Activated CD4-positive, alpha-beta T cell treated with anti-CD3 and anti-CD28 coated beads for 4 hours (primary cell): ENCODE results near the gene SETD1A.

Source experiments
- DNase-seq, 2 donors: peaks; one replicate each; pipeline ENCODE4 v3.0.0-alpha.2; 2020

Gene SETD1A

GRCh38 chr16:30956601-30957455 lies 726 bp upstream of the SETD1A start:
- DNase-seq = peak; percentile 92 to 94

GRCh38 chr16:30958175-30959079 lies 873 bp downstream of the SETD1A start:
- peak in 1 of 2 donors; percentile 60 for DNase-seq

DNA sequence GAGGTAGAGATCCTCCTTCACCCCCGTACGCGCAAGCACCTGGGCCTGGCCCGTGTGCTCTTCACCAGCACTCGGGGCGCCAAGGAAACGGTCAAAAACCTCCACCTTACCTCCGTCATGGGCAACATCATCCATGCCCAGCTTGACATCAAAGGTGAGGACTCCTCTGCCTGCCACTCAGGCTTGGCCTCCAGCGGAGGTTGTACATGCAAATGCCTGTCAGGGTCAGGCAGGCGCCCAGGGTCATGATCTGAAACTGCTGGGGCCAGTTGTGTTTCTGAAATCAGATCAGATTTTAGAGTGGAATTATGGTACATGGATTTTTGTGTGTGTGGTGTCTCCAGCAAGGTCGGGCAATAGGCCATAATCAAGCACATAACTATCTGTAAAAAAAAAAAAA lies 3.8 kb downstream of the SETD1A start:
- DNase-seq = no peak

GRCh38 chr16:30963925-30964511 lies 6.5 kb downstream of the SETD1A start:
- DNase-seq = no peak

GRCh38 chr16:30964574-30965226 lies 7.1 kb downstream of the SETD1A start:
- no peak for DNase-seq

DNA sequence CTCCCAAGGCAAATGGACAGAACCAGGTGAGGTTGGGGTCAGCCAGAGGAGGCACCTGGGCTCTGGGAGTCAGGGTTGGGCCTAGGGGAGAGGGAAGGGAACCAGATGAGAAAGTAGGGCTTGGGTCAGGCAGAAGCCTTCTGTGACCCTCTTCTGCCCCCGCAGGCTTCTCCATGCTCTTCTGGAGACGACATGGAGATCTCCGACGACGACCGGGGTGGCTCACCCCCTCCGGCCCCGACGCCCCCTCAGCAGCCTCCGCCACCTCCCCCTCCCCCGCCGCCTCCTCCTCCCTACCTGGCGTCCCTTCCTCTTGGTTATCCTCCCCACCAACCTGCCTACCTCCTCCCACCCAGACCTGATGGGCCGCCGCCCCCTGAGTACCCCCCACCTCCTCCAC lies 7.9 kb downstream of the SETD1A start:
- DNase-seq = no peak

DNA sequence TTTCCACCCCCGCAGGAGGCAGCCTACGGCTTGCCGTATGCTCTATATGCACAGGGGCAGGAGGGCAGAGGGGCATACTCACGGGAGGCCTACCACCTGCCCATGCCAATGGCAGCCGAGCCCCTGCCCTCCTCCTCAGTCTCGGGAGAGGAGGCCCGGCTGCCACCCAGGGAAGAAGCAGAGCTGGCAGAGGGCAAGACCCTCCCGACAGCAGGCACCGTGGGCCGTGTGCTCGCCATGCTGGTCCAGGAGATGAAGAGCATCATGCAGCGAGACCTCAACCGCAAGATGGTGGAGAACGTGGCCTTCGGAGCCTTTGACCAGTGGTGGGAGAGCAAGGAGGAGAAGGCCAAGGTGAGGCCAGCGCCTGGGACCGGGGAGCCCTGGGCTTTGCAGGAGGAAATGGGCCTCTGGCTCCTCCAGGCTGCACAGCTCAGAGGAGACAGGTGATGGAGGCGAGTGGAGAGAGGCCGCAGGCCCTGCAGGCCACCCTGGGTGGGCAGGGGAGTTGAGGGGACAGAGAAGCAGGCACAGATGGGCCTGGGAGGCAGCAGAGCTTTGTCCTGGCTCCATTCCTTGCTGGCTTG lies 8.6 kb downstream of the SETD1A start:
- no peak for DNase-seq

DNA sequence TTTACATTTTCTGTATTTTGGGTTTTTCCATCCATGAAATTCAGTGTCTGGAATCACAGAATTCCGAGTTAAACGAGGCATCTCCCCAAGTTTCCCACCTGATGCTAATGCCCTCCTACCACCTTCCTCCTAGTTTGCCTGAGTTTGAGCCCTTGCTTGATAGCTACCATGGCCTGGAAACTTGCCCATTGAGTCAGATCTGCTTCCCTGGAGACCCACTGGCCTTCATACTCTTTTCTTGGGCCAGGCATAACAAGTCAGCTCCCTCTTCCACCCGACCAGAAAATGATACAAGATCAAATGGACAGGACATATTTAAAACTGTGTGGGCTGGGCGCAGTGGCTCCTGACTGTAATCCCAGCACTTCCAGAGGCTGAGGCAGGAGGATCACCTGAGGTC lies 10.2 kb downstream of the SETD1A start:
- no peak for DNase-seq

DNA sequence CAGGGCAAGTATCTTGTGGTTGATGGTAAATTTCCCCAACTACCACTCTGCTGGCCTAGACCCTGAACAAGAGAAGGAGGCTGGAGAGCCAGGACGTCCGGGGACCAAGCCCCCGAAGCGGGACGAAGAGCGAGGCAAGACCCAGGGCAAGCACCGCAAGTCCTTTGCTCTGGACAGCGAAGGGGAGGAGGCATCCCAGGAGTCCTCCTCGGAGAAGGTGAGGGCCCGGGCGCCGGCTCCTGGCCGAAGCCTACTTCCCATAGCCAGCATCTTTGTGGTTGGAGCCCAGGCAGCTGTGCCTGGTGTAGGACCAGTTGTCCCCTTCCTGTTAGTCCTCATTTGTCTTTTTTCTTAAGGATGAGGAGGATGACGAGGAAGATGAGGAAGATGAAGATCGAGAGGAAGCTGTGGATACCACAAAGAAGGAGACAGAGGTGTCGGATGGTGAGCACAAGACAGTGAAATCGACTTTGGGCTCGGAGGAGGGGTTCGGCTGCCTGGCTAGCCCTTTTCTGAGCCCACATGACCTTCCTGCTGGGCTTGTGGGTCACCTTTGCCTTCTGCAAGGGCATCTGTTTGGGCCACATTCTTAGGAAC lies 11.8 kb downstream of the SETD1A start:
- DNase-seq = no peak

DNA sequence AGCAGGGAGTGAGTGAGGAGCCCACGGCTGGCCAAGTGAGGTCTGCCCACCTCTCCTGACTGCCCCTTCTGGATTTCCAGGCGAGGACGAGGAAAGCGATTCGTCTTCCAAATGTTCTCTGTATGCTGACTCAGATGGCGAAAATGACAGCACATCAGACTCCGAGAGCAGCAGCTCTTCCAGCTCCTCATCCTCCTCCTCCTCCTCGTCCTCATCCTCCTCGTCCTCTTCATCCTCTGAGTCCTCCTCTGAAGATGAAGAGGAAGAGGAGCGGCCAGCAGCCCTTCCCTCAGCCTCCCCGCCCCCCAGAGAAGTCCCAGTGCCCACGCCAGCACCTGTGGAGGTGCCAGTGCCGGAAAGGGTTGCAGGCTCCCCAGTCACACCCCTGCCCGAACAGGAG lies 13.7 kb downstream of the SETD1A start:
- DNase-seq = no peak

- DNase-seq = no peak
These were observed 15.3 kb downstream of the SETD1A start for GRCh38 chr16:30972872-30973271.

DNA sequence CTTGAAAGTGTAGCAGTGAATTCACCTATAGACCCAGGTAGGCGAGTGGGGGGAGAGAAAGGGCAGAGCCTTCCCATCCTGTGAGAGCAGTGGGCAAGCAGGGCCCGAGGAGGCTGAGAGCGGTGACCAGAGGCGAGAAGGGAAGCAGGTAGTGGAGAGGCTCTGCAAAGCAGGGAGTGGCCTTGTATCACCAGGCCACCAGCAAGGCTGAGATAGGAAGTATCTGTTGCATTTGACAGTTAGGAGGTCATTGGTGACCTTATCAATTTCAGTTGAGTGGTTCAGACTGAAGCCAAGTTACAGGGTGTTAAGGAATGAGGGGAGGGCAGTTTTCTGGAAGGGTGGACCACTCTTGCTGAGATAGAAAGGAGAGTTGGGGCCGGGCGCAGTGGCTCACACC lies 16.8 kb downstream of the SETD1A start:
- DNase-seq = no peak

DNA sequence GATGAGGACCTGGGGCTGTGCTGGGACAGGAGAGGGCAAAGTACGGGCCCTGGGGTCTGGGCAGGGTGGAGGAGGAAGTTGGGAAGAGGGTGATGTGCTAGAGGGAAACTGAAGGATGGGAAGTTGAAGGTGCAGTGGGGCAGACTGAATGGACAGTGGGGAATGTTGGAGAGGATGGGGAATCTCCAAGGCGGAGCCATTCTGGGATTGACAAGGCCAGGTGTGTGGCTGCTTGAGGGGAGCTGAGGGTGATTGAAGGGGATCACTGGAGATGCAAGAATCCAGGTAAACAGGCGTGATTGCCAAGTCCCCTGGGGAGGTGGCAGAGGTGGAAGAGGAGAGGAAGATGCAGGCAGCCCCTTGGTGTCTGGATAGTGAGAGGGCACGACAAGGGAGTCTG lies 18.9 kb downstream of the SETD1A start:
- DNase-seq = no peak

DNA sequence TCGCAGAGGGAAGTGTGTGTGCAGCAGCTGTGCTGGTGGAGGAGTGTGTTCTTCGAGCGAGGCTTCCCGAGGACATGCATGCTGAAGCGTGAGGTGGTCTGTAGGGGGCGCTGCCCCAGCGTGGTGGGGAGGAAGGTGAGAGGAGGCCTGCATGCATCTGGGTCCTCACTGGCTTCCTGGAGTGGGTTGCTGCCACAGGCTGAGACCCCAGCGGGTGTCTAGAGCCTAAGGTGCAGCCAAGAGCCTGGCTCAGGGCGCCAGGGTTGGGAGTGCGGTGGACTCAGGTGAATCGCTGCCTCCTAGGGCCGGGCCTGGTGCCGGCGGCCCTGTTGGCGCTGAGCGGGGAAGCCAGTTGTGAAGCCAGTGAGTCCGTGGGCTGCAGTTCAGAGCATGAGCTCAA lies 19.9 kb downstream of the SETD1A start:
- no peak for DNase-seq

DNA sequence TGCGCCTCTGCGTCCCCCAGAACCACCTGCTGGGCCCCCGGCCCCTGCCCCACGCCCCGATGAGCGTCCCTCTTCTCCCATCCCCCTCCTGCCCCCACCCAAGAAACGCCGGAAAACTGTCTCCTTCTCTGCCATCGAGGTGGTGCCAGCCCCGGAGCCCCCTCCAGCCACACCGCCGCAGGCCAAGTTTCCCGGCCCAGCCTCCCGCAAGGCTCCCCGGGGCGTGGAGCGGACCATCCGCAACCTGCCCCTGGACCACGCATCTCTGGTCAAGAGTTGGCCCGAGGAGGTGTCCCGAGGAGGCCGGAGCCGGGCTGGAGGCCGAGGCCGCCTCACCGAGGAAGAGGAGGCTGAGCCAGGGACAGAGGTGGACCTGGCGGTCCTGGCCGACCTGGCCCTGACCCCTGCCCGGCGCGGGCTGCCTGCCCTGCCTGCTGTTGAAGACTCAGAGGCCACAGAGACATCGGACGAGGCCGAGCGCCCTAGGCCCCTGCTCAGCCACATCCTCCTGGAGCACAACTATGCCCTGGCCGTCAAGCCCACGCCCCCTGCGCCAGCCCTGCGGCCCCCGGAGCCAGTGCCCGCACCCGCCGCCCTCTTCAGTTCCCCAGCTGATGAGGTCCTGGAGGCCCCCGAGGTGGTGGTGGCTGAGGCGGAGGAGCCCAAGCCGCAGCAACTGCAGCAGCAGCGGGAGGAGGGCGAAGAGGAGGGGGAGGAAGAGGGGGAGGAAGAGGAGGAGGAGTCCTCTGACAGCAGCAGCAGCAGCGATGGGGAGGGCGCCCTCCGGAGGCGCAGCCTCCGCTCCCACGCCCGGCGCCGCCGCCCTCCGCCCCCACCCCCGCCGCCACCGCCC lies 21.8 kb downstream of the SETD1A start:
- no peak for DNase-seq

GRCh38 chr16:30980023-30980371 lies 22.4 kb downstream of the SETD1A start:
- DNase-seq = no peak

- DNase-seq = no peak
These were observed 22.9 kb downstream of the SETD1A start for GRCh38 chr16:30980434-30980833.

DNA sequence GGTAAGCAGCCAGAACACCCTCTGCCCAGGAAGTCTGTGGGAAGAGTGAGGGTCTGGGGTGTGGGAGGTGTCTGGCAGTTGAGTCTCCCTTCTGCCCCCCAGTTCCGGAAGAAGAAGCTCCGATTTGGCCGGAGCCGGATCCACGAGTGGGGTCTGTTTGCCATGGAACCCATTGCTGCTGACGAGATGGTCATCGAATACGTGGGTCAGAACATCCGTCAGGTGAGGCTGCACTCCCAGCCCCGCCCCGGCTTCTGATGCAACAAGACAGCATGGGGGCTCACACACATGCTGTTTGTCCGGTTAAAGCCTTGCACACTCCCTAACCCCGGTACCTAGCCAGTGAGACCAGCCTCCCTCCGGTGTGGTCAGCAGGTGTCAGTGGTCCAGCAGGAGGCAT lies 23.4 kb downstream of the SETD1A start:
- DNase-seq = no peak

DNA sequence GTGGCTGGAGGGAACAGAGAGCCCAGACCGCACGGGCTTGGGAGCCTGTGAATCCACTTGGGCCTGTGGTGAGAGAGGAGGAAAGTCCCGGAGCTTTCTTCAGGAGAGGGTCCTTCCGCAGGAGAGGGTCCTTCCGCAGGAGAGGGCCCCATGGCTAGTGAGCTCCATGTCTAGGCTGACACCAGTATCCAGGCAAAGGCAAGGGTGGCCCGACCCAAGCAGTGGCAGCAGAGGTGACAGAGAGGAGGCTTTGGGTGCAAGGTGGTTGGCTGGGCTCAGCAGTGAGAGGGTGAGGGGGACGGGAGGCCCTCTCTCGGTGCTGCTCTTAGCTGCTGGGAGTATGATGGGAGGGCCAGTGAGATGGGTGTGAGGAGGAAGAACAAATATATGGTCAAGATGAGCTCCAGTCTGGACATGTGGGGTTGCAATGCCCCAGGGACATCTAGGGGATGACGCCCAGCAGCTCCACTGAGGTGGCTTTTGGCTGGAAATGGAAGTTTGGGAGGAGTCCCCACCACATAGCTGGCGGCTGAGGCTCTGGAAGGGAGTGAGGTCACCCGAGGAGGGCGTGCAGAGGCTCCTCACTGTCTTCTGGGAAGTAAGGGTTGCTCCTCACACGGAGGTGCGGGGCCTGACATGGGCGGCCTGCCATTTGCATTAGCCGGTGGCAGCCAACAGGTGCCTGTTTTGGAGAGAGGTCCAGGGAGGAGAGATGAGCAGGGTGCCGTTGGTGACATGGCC lies 25.2 kb downstream of the SETD1A start:
- no peak for DNase-seq

DNA sequence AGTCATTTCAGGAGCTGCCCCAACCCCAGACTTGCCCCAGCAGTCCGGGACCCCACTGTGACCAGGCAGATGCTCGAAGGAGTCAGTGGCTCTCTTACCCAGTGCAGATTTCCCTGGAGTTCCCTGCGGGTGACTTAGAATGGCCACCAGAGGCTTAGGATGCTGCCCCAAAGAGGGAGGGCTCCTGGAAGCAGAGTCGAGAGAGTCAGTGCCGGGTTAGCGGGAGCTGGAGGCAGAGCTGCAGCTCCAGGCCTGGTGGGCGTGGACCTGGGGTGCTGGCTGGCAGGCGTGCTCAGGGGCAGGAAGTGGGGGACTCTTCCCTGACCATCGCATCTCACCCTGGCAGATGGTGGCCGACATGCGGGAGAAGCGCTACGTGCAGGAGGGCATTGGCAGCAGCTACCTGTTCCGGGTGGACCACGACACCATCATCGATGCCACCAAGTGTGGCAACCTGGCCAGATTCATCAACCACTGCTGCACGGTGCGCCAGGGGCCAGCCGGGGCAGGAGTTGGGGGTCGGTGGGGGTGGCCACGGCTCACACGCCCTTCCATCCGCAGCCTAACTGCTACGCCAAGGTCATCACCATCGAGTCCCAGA lies 25.8 kb downstream of the SETD1A start:
- no peak for DNase-seq
